Endothelial cell (in vitro differentiated cells): ENCODE measurements around the gene GALNT18. TPM values are rescaled to one million over a fixed set of nuclear protein-coding genes. Genes with fewer than 3 reads are reported as not detected.

Source experiments
- DNase-seq: peaks from one replicate; pipeline ENCODE4 v3.0.0; 2021; ENCODE audit warnings: low spot score
- H3K27ac Mint-ChIP-seq: one replicate; pipeline ENCODE4 v1.8.0; 2021; ENCODE audit warnings: mixed read lengths, inconsistent platforms; ENCODE audit not compliant: unreplicated experiment
- H3K27me3 Mint-ChIP-seq: one replicate; pipeline ENCODE4 v1.8.0; 2021; ENCODE audit warnings: mild to moderate bottlenecking, moderate library complexity, mixed read lengths, inconsistent platforms; ENCODE audit not compliant: unreplicated experiment
- H3K36me3 Mint-ChIP-seq: one replicate; pipeline ENCODE4 v1.8.0; 2021; ENCODE audit warnings: mild to moderate bottlenecking, low read depth, mixed read lengths, inconsistent platforms; ENCODE audit not compliant: unreplicated experiment
- H3K4me1 Mint-ChIP-seq: one replicate; pipeline ENCODE4 v1.8.0; 2021; ENCODE audit warnings: mild to moderate bottlenecking, mixed read lengths, inconsistent platforms; ENCODE audit not compliant: unreplicated experiment
- H3K4me3 Mint-ChIP-seq: one replicate; pipeline ENCODE4 v1.8.0; 2021; ENCODE audit warnings: mild to moderate bottlenecking, mixed read lengths, inconsistent platforms; ENCODE audit not compliant: unreplicated experiment
- H3K9me3 Mint-ChIP-seq: one replicate; pipeline ENCODE4 v1.8.0; 2021; ENCODE audit warnings: mixed read lengths, inconsistent platforms; ENCODE audit not compliant: unreplicated experiment
- CTCF ChIP-seq: fragments of 200-600 bp; sonication (generic); IDR thresholded peaks from one replicate; pipeline ENCODE4 v1.5.0; 2021; ENCODE audit warnings: antibody characterized with exemption; ENCODE audit not compliant: unreplicated experiment
- total RNA-seq: library from RNA; stranded (reverse); fragmentation: NEBNext Ultra II Directional; extraction: Animal tissue kit (Norgen Biotek cat#: 25700); gene quantifications from one replicate; pipeline ENCODE4 v1.2.1, GENCODE V29; 2021; ENCODE audit not compliant: unreplicated experiment

The GALNT18 gene
- total RNA-seq, 1 donor from 2014 or later, result 87.6 TPM

GRCh38 chr11:11533751-11534150 is 88.1 kb downstream of the GALNT18 start:
- H3K4me1 Mint-ChIP-seq, result peaks cover 72% of the 10 kb centered on the region
- no peaks in the 10 kb centered on the region for H3K9me3 Mint-ChIP-seq

GRCh38 chr11:11533057-11533456 is 88.7 kb downstream of the GALNT18 start:
- no peaks in the 10 kb centered on the region for H3K9me3 Mint-ChIP-seq
- no peak overlapping the region for H3K27ac Mint-ChIP-seq
- no peak for DNase-seq
- H3K36me3 Mint-ChIP-seq, result peaks cover 33% of the 10 kb centered on the region
- H3K4me1 Mint-ChIP-seq, result peaks cover 68% of the 10 kb centered on the region
- no peak overlapping the region for H3K4me3 Mint-ChIP-seq
- no peak for TF ChIP-seq CTCF
- H3K27me3 Mint-ChIP-seq, result peaks cover 8% of the 10 kb centered on the region

More at GRCh38 chr11:11533751-11534150, 88.1 kb downstream of the GALNT18 start:
- Mint-ChIP-seq H3K36me3 (peaks cover 26% of the 10 kb centered on the region), H3K27ac (no peak overlapping the region), H3K4me3 (peak overlapping the region; percentile 37), H3K27me3 (peaks cover 8% of the 10 kb centered on the region)
- no peak for DNase-seq
- no peak for TF ChIP-seq CTCF

GRCh38 chr11:11532574-11532973 is 89.2 kb downstream of the GALNT18 start:
- Mint-ChIP-seq H3K27me3 (peaks cover 8% of the 10 kb centered on the region), H3K4me3 (no peak overlapping the region), H3K36me3 (peaks cover 35% of the 10 kb centered on the region), H3K4me1 (peaks cover 65% of the 10 kb centered on the region), H3K27ac (no peak overlapping the region), H3K9me3 (no peaks in the 10 kb centered on the region)
- no peak for TF ChIP-seq CTCF
- DNase-seq, result no peak

- peak overlapping the region; percentile 10 for H3K4me3 Mint-ChIP-seq
- no peaks in the 10 kb centered on the region for H3K9me3 Mint-ChIP-seq
- no peak overlapping the region for H3K27ac Mint-ChIP-seq
- DNase-seq, result no peak
- peaks cover 60% of the 10 kb centered on the region for H3K4me1 Mint-ChIP-seq
- no peak for TF ChIP-seq CTCF
- H3K27me3 Mint-ChIP-seq, result peaks cover 8% of the 10 kb centered on the region
- peaks cover 35% of the 10 kb centered on the region for H3K36me3 Mint-ChIP-seq
Observed at GRCh38 chr11:11531131-11531908, 90.5 kb downstream of the GALNT18 start.

GRCh38 chr11:11528986-11529385 is 92.8 kb downstream of the GALNT18 start:
- H3K27ac Mint-ChIP-seq, result no peak overlapping the region
- peaks cover 23% of the 10 kb centered on the region for H3K36me3 Mint-ChIP-seq
- no peaks in the 10 kb centered on the region for H3K9me3 Mint-ChIP-seq
- H3K4me1 Mint-ChIP-seq, result peaks cover 57% of the 10 kb centered on the region
- H3K27me3 Mint-ChIP-seq, result peaks cover 5% of the 10 kb centered on the region
- no peak for TF ChIP-seq CTCF
- DNase-seq, result no peak
- H3K4me3 Mint-ChIP-seq, result no peak overlapping the region
